Fibroblast of skin of left quadriceps (primary cell): ENCODE measurements around the gene CRYBG1.
A peak's percentile ranks its signal among the peaks of the same experiment; 100 is the strongest.
"Not testable (repeated sequence)": the region's sequence is repeated elsewhere in the genome, so short reads cannot be mapped to it uniquely, and the experiment has no call there.

Experiments used
- DNase-seq, 2 experiments: peaks; one replicate each; pipeline ENCODE4 v3.0.0-alpha.2; 2013; ENCODE audit warnings: low read depth in 2 of 2

Gene CRYBG1

GRCh38 chr6:106581468-106581867 is 221.0 kb downstream of the CRYBG1 start:
- no peak for DNase-seq

- no peak for DNase-seq
Observed at GRCh38 chr6:106586815-106587415, 226.4 kb downstream of the CRYBG1 start.

GRCh38 chr6:106588937-106589336 is 228.4 kb downstream of the CRYBG1 start:
- DNase-seq: not testable (repeated sequence)

- peak; percentile 37 to 42 for DNase-seq
Observed at GRCh38 chr6:106591111-106591825, 230.8 kb downstream of the CRYBG1 start.

GRCh38 chr6:106599440-106599839 is 238.9 kb downstream of the CRYBG1 start:
- no peak for DNase-seq

- peak in 1 of 2 experiments; percentile 11 for DNase-seq
Observed at GRCh38 chr6:106600329-106600728, 239.8 kb downstream of the CRYBG1 start.

- DNase-seq: peak in 1 of 2 experiments; percentile 13
Observed at GRCh38 chr6:106608080-106608668, 247.7 kb downstream of the CRYBG1 start.

GRCh38 chr6:106609699-106610098 is 249.2 kb downstream of the CRYBG1 start:
- DNase-seq: no peak

GRCh38 chr6:106611030-106611429 is 250.5 kb downstream of the CRYBG1 start:
- DNase-seq: no peak

GRCh38 chr6:106612671-106613416 is 252.3 kb downstream of the CRYBG1 start:
- DNase-seq: no peak

- DNase-seq: no peak
Observed at GRCh38 chr6:106613590-106613989, 253.1 kb downstream of the CRYBG1 start.

GRCh38 chr6:106614166-106614565 is 253.6 kb downstream of the CRYBG1 start:
- DNase-seq: no peak

GRCh38 chr6:106614592-106615257 is 254.2 kb downstream of the CRYBG1 start:
- no peak for DNase-seq

GRCh38 chr6:106617302-106617701 is 256.8 kb downstream of the CRYBG1 start:
- DNase-seq: no peak

GRCh38 chr6:106617857-106618256 is 257.3 kb downstream of the CRYBG1 start:
- DNase-seq: no peak

- no peak for DNase-seq
Observed at GRCh38 chr6:106618324-106618723, 257.8 kb downstream of the CRYBG1 start.

GRCh38 chr6:106619223-106619622 is 258.7 kb downstream of the CRYBG1 start:
- no peak for DNase-seq

GRCh38 chr6:106620931-106621672 is 260.6 kb downstream of the CRYBG1 start:
- DNase-seq: peak; percentile 35 to 36
